ENCODE data around the gene MMP24. TPM values are rescaled to one million over a fixed set of nuclear protein-coding genes. Genes with fewer than 3 reads are reported as not detected.

Gene MMP24
- total and polyA plus RNA-seq, 2 of the 13 experiments (the other 11 are each of a cell fraction or from before 2014, with no cell fraction given), result 0.29 to 0.35 TPM

DNA sequence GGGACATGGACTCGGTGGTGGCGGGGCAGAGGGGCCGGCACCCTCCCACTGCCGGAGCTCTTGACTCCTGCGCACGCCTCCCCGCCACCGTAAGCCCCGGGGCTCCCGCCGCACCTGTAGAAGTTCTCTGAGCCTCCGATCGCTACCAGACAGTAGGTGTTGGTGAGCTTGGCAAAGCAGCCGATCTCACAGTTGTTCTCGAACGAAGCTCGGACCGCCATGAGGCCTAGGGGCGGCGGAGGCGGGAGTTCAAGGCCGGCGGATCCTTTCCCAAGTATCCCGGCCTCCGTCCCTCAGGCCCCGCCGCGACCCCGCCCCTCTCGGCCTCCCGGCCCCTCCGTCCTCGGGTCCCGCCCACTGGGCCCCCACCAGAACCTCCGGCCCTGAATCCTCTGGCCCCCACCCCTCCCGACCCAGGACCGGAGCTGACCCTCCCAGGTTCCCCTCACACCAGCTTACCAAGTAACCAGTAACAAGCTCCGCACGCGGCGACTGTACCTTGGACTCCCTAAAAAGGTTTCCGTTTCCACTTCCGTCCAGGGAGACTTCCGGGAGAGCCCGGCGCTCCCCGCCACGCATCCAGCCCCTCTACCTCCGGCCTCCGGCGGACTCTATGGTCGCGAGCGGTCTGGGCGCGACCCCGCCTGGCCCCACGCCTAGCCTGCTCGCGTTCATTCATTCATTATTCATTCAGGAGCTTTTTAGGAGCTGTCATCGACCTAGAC is 57.9 kb downstream of the MMP24 start, which contains the start of gene EIF6 (continued):
- TF ChIP-seq, protein P1, sequence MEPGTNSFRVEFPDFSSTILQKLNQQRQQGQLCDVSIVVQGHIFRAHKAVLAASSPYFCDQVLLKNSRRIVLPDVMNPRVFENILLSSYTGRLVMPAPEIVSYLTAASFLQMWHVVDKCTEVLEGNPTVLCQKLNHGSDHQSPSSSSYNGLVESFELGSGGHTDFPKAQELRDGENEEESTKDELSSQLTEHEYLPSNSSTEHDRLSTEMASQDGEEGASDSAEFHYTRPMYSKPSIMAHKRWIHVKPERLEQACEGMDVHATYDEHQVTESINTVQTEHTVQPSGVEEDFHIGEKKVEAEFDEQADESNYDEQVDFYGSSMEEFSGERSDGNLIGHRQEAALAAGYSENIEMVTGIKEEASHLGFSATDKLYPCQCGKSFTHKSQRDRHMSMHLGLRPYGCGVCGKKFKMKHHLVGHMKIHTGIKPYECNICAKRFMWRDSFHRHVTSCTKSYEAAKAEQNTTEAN (CRISPR knock-in tag; conservative IDR thresholded peaks at IDR 0.05), result 0 out of 2 replicates have a peak, but pooled peaks have one; percentile 9
- TF ChIP-seq SIN3B (IDR thresholded peaks at IDR 0.05; ENCODE audit: low read length) (peak; percentile 72), SAP130 (CRISPR knock-in tag; IDR thresholded peaks at IDR 0.05; ENCODE audit: low read depth) (peak; percentile 98), ZBTB7A (CRISPR knock-in tag; IDR thresholded peaks at IDR 0.05) (peak; percentile 23), JUNB (CRISPR knock-in tag; IDR thresholded peaks at IDR 0.05; ENCODE audit: borderline replicate concordance) (peak; percentile 63; the same call in 1 of the 2 replicates), NBN (conservative IDR thresholded peaks at IDR 0.05) (no peak), ZSCAN21 (CRISPR knock-in tag; IDR thresholded peaks at IDR 0.05; ENCODE audit: borderline replicate concordance) (peak; percentile 92; the same call in 1 of the 2 replicates), NAIF1 (CRISPR knock-in tag; IDR thresholded peaks at IDR 0.05; ENCODE audit: borderline replicate concordance) (no peak), FOXA1 (IDR thresholded peaks at IDR 0.05) (no peak), FOXA1 (CRISPR knock-in tag; IDR thresholded peaks at IDR 0.05) (no peak; the same call in 1 of the 2 replicates), SUZ12 (IDR thresholded peaks at IDR 0.05; ENCODE audit: low read depth, low read length) (no peak), ZNF10 (CRISPR knock-in tag; IDR thresholded peaks at IDR 0.05; ENCODE audit: borderline replicate concordance, low read depth) (no peak; the same call in 1 of the 2 replicates), DNMT1 (CRISPR knock-in tag; IDR thresholded peaks at IDR 0.05) (peak; percentile 93), ZNF883 (CRISPR knock-in tag; IDR thresholded peaks at IDR 0.05; ENCODE audit: not compliant biosample characterization) (peak; percentile 97), NFRKB (IDR thresholded peaks at IDR 0.05) (no peak), FOSL1 (CRISPR knock-in tag; IDR thresholded peaks at IDR 0.05; ENCODE audit: borderline replicate concordance) (no peak), ZNF333 (CRISPR knock-in tag; IDR thresholded peaks at IDR 0.05; ENCODE audit: borderline replicate concordance) (no peak; the same call in 1 of the 2 replicates), EEA1 (CRISPR knock-in tag; IDR thresholded peaks at IDR 0.05; ENCODE audit: borderline replicate concordance) (peak; percentile 87; the same call in 1 of the 2 replicates)
- TF ChIP-seq, protein P2, sequence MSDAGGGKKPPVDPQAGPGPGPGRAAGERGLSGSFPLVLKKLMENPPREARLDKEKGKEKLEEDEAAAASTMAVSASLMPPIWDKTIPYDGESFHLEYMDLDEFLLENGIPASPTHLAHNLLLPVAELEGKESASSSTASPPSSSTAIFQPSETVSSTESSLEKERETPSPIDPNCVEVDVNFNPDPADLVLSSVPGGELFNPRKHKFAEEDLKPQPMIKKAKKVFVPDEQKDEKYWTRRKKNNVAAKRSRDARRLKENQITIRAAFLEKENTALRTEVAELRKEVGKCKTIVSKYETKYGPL (CRISPR knock-in tag; IDR thresholded peaks at IDR 0.05), result 0 out of 2 replicates have a peak, but pooled peaks have one; percentile 33
- TF ChIP-seq, protein P3, sequence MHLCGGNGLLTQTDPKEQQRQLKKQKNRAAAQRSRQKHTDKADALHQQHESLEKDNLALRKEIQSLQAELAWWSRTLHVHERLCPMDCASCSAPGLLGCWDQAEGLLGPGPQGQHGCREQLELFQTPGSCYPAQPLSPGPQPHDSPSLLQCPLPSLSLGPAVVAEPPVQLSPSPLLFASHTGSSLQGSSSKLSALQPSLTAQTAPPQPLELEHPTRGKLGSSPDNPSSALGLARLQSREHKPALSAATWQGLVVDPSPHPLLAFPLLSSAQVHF (CRISPR knock-in tag; IDR thresholded peaks at IDR 0.05), result peak; percentile 93
- TF ChIP-seq, protein P4, sequence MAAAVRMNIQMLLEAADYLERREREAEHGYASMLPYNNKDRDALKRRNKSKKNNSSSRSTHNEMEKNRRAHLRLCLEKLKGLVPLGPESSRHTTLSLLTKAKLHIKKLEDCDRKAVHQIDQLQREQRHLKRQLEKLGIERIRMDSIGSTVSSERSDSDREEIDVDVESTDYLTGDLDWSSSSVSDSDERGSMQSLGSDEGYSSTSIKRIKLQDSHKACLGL (CRISPR knock-in tag; IDR thresholded peaks at IDR 0.05), result peak; percentile 89
- TF ChIP-seq, protein P5, sequence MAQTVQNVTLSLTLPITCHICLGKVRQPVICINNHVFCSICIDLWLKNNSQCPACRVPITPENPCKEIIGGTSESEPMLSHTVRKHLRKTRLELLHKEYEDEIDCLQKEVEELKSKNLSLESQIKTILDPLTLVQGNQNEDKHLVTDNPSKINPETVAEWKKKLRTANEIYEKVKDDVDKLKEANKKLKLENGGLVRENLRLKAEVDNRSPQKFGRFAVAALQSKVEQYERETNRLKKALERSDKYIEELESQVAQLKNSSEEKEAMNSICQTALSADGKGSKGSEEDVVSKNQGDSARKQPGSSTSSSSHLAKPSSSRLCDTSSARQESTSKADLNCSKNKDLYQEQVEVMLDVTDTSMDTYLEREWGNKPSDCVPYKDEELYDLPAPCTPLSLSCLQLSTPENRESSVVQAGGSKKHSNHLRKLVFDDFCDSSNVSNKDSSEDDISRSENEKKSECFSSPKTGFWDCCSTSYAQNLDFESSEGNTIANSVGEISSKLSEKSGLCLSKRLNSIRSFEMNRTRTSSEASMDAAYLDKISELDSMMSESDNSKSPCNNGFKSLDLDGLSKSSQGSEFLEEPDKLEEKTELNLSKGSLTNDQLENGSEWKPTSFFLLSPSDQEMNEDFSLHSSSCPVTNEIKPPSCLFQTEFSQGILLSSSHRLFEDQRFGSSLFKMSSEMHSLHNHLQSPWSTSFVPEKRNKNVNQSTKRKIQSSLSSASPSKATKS (CRISPR knock-in tag; IDR thresholded peaks at IDR 0.05), result no peak

Data from HepG2 (cell line).